Parathyroid adenoma (tissue), 2 donors: ENCODE data around the gene ANKFY1.
"Not testable (repeated sequence)": the region's sequence is repeated elsewhere in the genome, so short reads cannot be mapped to it uniquely, and the experiment has no call there.

ENCODE experiments used
- H2AFZ ChIP-seq: fragments of 300-600 bp; sonication (generic); one replicate; pipeline ENCODE4 v1.7.0; 2017; ENCODE audit warnings: antibody characterized with exemption, mild to moderate bottlenecking
- H3K27ac ChIP-seq: fragments of 300-600 bp; sonication (generic); one replicate; pipeline ENCODE4 v1.7.0; 2017
- H3K27me3 ChIP-seq: fragments of 300-600 bp; sonication (generic); one replicate; pipeline ENCODE4 v1.7.0; 2017; ENCODE audit warnings: low read length; ENCODE audit not compliant: control insufficient read depth, insufficient read depth
- H3K36me3 ChIP-seq: fragments of 300-600 bp; sonication (generic); one replicate; pipeline ENCODE4 v1.7.0; 2017; ENCODE audit warnings: low read length; ENCODE audit not compliant: control insufficient read depth, insufficient read depth
- H3K4me1 ChIP-seq: fragments of 300-600 bp; sonication (generic); one replicate; pipeline ENCODE4 v1.7.0; 2017; ENCODE audit warnings: control low read depth
- H3K4me2 ChIP-seq: fragments of 300-600 bp; sonication (generic); one replicate; pipeline ENCODE4 v1.7.0; 2017; ENCODE audit warnings: low read length
- H3K4me3 ChIP-seq: fragments of 300-600 bp; sonication (generic); one replicate; pipeline ENCODE4 v1.7.0; 2017; ENCODE audit warnings: low read depth, low read length
- H3K79me2 ChIP-seq: fragments of 300-600 bp; sonication (generic); one replicate; pipeline ENCODE4 v1.7.0; 2017; ENCODE audit warnings: control low read depth
- H3K9ac ChIP-seq: fragments of 300-600 bp; sonication (generic); one replicate; pipeline ENCODE4 v1.7.0; 2017; ENCODE audit warnings: mild to moderate bottlenecking
- H3K9me3 ChIP-seq: fragments of 300-600 bp; sonication (generic); one replicate; pipeline ENCODE4 v1.7.0; 2017; ENCODE audit warnings: low read length; ENCODE audit not compliant: control insufficient read depth
- TF ChIP-seq, protein P1 (sequence below): fragments of 300-600 bp; sonication (generic); IDR thresholded peaks from one replicate; pipeline ENCODE4 v1.7.0; 2017; ENCODE audit warnings: antibody characterized with exemption, mild to moderate bottlenecking
- donor health status: primary hyperparathyroidism.

The ANKFY1 gene

DNA sequence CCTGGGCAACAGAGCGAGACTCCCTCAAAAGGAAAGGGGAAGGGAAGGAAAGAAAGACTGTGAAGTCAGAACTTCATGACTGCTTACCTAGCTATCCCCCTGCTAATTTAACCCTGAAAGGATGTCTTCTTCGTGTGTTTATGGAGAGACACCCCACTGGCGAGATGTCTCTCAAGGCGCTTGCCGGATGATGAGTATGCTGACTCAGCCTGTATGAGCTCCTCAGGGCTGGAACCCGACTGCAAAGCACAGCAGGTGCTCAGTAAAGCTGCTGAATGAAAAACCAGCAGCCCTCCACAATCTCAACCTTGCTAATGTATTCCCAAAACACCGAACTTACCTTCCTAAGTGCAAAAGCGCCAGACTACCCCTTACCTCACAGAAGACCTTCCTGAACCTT lies 2.3 kb downstream of the ANKFY1 start:
- H3K27ac ChIP-seq, result no peak overlapping the region
- peaks cover 5% of the 10 kb centered on the region for H3K4me1 ChIP-seq
- H3K4me3 ChIP-seq, result no peak overlapping the region
- no peaks in the 10 kb centered on the region for H3K9me3 ChIP-seq
- H2AFZ ChIP-seq, result no peak overlapping the region
- no peak overlapping the region for H3K9ac ChIP-seq
- H3K4me2 ChIP-seq, result no peak overlapping the region
- no peaks in the 10 kb centered on the region for H3K27me3 ChIP-seq
- peaks cover 31% of the 10 kb centered on the region for H3K79me2 ChIP-seq
- TF ChIP-seq, protein P1, sequence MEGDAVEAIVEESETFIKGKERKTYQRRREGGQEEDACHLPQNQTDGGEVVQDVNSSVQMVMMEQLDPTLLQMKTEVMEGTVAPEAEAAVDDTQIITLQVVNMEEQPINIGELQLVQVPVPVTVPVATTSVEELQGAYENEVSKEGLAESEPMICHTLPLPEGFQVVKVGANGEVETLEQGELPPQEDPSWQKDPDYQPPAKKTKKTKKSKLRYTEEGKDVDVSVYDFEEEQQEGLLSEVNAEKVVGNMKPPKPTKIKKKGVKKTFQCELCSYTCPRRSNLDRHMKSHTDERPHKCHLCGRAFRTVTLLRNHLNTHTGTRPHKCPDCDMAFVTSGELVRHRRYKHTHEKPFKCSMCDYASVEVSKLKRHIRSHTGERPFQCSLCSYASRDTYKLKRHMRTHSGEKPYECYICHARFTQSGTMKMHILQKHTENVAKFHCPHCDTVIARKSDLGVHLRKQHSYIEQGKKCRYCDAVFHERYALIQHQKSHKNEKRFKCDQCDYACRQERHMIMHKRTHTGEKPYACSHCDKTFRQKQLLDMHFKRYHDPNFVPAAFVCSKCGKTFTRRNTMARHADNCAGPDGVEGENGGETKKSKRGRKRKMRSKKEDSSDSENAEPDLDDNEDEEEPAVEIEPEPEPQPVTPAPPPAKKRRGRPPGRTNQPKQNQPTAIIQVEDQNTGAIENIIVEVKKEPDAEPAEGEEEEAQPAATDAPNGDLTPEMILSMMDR, result no peak
- no peaks in the 10 kb centered on the region for H3K36me3 ChIP-seq

DNA sequence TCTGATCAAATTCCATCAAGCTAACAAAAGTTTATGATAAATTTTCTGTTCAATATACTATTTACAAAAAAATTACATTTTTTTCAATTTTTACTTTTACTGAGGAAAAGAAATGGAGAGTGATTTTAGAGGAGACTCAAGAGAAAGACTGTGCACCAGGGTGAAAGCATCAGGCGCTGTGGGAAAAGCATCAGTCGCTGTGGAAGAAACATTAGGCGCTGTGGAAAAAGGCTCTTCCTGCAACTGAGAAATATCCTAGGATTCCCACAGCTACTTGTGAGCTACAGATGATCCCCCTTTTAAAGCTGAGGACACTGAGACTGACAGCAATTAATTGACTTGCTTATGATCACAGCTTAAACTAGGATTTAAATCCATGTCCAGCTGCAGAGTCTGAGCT lies 4.9 kb downstream of the ANKFY1 start:
- Histone ChIP-seq H3K27me3 (no peaks in the 10 kb centered on the region), H3K4me1 (no peaks in the 10 kb centered on the region), H3K27ac (no peak overlapping the region), H3K36me3 (no peaks in the 10 kb centered on the region), H3K9me3 (no peaks in the 10 kb centered on the region), H3K4me3 (no peak overlapping the region), H3K79me2 (peaks cover 24% of the 10 kb centered on the region), H2AFZ (no peak overlapping the region), H3K9ac (no peak overlapping the region), H3K4me2 (no peak overlapping the region)
- TF ChIP-seq, protein P1, result no peak

DNA sequence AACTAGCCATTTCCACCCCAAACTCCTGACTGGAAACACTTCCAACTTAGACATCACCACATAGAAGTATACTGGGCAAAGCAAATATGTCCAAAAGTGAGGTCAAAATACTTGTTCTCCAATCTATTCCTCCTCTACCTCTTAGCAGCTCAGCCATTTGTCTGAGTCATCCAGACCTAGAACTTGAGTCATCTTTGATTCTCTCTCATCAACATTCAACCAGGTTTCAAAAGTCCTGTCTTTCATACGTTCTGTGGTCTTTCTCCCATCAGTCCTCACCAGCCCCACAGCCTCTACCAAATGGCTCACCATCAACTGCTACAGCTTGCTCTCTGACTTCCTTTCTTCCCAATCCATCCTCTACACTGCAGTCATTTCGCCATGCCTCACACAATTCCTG lies 6.8 kb downstream of the ANKFY1 start:
- TF ChIP-seq, protein P1, result no peak
- H2AFZ ChIP-seq, result no peak overlapping the region
- no peaks in the 10 kb centered on the region for H3K9me3 ChIP-seq
- no peaks in the 10 kb centered on the region for H3K36me3 ChIP-seq
- peaks cover 23% of the 10 kb centered on the region for H3K79me2 ChIP-seq
- H3K4me2 ChIP-seq, result no peak overlapping the region
- H3K27me3 ChIP-seq, result no peaks in the 10 kb centered on the region
- H3K9ac ChIP-seq, result no peak overlapping the region
- H3K4me3 ChIP-seq, result no peak overlapping the region
- no peak overlapping the region for H3K27ac ChIP-seq
- no peaks in the 10 kb centered on the region for H3K4me1 ChIP-seq

DNA sequence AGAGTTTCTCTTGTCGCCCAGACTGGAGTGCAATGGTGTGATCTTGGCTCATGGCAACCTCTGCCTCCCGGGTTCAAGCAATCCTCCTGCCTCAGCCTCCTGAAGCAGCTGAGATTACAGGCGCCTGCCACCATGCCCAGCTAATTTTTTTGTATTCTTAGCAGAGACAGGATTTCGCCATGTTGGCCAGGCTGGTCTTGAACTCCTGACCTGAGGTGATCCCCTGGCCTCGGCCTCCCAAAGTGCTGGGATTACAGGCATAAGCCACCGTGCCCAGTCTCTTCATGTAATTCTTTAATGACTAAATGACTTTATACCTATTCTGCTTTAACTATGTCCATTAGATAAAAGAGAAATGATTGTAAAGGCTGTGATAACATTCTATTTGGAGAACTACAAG lies 8.5 kb downstream of the ANKFY1 start:
- not testable (repeated sequence) for H3K9ac ChIP-seq, H3K36me3 ChIP-seq, H3K9me3 ChIP-seq, H3K27ac ChIP-seq, H2AFZ ChIP-seq, H3K4me2 ChIP-seq, H3K27me3 ChIP-seq, H3K4me3 ChIP-seq, H3K4me1 ChIP-seq
- H3K79me2 ChIP-seq, result peaks cover 26% of the 10 kb centered on the region

DNA sequence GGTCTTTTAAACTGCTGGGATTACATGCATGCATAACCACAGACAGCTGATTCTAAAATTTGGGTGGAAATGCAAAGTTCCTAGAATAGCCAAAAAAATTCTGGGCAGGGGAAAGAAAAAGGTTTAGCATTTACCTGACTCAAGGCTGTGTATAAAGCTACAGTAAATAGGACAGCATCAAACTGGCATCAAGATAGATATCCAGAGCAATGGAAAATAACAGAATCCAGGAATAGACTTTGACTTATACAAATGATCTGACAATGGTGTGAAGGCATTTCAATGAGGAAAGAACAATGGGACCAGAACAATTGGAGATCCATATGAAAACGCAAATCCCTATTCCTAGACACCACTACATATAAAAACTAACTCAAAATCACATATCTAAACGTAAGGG lies 12.9 kb downstream of the ANKFY1 start:
- TF ChIP-seq, protein P1, result no peak
- H3K27ac ChIP-seq, result no peak overlapping the region
- no peak overlapping the region for H3K4me3 ChIP-seq

More for the DNA sequence above, 12.9 kb downstream of the ANKFY1 start:
- no peak overlapping the region for H3K4me2 ChIP-seq
- H3K36me3 ChIP-seq, result no peaks in the 10 kb centered on the region
- no peak overlapping the region for H3K9ac ChIP-seq
- peaks cover 7% of the 10 kb centered on the region for H3K4me1 ChIP-seq
- H3K27me3 ChIP-seq, result no peaks in the 10 kb centered on the region
- no peaks in the 10 kb centered on the region for H3K9me3 ChIP-seq
- no peak overlapping the region for H2AFZ ChIP-seq
- H3K79me2 ChIP-seq, result peaks cover 23% of the 10 kb centered on the region
